ENCODE results near the gene PRPF6.

PRPF6 gene

DNA sequence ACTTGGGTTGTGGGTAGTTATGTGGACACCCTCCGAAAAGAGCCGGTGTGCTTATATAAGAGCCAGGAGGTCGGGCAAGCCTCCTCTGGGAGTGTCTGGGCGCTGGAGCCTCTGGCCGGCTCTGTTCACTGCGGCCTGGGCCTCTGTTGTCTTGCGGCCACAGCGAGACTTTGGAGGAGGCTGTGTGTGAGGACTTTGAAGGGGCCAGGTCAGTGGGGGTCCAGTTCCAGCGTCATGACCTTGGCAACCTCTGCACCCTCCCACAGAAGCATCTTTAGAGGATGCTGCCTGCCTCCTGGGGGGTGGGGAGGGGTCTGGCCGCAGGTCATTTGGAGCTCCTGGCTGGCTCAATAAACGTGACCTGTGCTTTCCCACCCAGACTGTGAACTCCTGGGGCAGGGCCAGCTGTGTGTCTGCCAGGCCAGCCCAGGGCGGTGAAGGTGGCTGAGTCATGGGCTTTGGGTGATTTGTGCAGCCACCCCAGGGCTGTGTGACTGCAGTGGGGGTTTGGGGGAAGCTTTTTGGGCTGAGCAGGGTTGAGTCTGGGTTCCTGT, 83.3 kb downstream of the PRPF6 start:
- H3K4me3 ChIP-seq (ENCODE audit: low read depth, low read length) = peak overlapping the region; percentile 90
- no peak for DNase-seq (ENCODE audit: low read depth)
- TF ChIP-seq, protein P1, sequence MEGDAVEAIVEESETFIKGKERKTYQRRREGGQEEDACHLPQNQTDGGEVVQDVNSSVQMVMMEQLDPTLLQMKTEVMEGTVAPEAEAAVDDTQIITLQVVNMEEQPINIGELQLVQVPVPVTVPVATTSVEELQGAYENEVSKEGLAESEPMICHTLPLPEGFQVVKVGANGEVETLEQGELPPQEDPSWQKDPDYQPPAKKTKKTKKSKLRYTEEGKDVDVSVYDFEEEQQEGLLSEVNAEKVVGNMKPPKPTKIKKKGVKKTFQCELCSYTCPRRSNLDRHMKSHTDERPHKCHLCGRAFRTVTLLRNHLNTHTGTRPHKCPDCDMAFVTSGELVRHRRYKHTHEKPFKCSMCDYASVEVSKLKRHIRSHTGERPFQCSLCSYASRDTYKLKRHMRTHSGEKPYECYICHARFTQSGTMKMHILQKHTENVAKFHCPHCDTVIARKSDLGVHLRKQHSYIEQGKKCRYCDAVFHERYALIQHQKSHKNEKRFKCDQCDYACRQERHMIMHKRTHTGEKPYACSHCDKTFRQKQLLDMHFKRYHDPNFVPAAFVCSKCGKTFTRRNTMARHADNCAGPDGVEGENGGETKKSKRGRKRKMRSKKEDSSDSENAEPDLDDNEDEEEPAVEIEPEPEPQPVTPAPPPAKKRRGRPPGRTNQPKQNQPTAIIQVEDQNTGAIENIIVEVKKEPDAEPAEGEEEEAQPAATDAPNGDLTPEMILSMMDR (IDR thresholded peaks at IDR 0.05; ENCODE audit: control insufficient read depth, extremely low read depth, insufficient read depth) = no peak

DNA sequence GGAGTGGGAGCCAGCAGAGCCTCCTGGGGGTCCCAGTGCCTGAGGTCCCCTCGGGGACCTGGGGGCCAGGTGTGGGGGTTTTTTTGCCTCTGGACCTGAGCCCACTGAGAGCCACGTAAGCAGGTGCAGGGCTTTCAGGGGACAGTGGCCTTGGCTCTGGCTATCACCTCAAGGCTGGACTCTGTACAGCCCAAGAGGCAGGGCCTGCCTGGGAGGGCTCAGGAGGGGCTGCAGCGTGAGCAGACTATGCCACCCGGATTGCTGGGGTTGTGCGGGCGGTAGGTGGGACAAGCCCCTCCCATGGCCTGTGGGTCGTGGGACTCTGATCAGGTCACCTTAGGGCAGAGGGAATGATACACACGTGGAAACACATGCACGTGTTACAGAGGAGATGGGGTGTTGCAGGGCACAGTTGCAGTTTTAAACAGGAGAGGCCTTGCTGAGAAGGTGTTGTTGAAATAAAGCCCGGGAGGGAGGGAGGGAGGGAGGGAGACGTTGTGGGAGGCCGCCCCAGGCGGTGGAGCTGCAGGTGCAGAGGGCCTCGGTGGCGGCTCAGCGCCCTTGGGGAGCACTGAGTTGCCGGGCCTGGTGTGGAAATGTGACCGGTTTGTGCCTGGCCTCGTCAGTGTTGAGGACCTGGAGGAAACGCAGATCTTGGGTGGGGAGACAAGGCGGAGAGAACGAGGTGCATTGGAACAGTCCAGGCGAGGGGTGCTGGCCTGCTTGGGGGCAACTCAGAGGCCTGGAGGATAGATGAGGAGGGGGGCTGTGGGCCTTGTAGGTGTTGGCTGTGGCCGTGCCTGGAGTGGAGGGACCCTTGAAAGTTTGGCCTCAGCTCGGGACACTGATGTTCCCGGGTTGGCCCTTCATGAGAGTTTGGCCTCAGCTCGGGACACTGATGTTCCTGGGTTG, 84.4 kb downstream of the PRPF6 start:
- no peak for DNase-seq (ENCODE audit: low read depth)
- H3K4me3 ChIP-seq (ENCODE audit: low read depth, low read length) = no peak overlapping the region
- TF ChIP-seq, protein P1 (IDR thresholded peaks at IDR 0.05; ENCODE audit: control insufficient read depth, extremely low read depth, insufficient read depth) = no peak

DNA sequence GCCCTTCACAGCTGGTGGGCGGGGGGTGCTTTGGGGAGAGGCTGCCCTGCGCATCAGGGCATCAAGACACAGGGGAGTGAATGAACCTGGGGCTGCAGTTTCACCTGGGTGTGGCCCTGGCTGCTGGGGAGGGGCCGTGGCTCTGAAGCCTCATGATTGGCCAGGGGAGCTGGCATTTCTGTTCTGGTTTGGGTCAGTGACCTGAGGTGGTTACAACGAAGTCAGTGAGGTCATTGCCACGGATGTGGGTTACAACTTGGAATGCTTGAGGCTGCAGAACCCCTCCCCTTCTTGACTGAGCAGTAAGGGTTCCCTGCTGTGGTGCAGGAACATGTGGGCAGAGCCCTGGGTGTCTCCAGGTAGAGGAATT, 85.0 kb downstream of the PRPF6 start:
- no peak overlapping the region for H3K4me3 ChIP-seq (ENCODE audit: low read depth, low read length)
- no peak for DNase-seq (ENCODE audit: low read depth)
- TF ChIP-seq, protein P1 (IDR thresholded peaks at IDR 0.05; ENCODE audit: control insufficient read depth, extremely low read depth, insufficient read depth) = no peak

DNA sequence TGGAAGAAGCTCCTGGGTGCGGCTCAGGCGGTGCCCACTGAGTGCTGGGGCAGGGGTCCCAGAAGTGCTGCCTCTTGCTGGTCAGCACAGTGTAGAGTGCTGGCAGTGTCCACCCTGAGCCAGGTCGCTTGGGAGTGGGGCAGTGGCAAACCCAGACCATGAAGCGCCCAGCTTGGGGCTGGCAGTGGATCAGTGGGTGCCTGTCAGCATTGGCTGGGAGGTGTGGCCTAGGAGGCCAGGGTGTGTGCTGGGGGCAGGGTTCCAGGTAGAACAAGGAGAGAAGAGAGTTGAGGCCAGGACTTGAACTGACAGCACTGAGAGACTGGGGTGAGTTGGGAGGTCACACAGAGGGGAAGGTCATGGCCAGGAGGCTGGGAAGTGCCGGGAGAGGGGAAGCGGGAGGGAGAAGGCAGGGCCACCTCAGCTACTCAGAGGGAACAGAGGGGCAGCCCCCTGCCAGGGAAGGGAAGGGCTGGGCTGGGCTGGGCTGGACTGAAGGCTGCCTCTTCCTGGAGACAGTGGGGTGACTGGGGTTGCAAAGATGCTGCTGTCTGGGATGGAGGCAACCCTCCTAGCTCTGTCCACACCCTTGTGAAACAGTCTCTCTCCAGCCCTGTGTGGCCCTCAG, 86.2 kb downstream of the PRPF6 start:
- no peak overlapping the region for H3K4me3 ChIP-seq (ENCODE audit: low read depth, low read length)
- TF ChIP-seq, protein P1 (IDR thresholded peaks at IDR 0.05; ENCODE audit: control insufficient read depth, extremely low read depth, insufficient read depth) = no peak
- no peak for DNase-seq (ENCODE audit: low read depth)

DNA sequence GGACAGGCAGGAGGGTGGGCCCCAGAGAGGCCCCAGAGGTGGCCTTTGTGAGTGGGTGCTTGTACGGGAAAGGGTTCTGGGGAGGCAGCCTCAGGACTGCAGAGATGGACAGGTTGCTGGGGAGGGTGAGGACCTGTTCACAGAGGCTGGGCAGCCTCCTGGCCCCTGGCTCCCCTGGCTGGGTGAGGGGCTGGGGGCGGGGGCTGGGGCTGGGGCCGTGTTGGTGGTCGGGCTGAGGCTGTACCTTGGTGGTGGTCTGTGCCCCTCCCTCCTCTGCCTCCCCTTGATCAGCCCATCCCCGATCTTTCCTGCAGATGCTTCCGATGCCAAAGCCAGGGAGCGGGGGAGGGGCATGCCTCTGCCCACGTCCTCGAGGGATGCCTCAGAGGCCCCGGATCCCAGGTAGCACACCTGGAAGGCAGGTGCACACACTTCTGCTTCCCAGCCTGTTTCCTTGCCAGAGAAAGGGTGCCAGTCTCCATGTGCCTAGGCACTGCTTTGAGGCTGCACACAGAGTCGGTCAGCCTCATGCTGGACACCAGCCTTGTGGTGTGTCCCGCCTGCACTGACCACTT, 86.9 kb downstream of the PRPF6 start:
- no peak overlapping the region for H3K4me3 ChIP-seq (ENCODE audit: low read depth, low read length)

DNA sequence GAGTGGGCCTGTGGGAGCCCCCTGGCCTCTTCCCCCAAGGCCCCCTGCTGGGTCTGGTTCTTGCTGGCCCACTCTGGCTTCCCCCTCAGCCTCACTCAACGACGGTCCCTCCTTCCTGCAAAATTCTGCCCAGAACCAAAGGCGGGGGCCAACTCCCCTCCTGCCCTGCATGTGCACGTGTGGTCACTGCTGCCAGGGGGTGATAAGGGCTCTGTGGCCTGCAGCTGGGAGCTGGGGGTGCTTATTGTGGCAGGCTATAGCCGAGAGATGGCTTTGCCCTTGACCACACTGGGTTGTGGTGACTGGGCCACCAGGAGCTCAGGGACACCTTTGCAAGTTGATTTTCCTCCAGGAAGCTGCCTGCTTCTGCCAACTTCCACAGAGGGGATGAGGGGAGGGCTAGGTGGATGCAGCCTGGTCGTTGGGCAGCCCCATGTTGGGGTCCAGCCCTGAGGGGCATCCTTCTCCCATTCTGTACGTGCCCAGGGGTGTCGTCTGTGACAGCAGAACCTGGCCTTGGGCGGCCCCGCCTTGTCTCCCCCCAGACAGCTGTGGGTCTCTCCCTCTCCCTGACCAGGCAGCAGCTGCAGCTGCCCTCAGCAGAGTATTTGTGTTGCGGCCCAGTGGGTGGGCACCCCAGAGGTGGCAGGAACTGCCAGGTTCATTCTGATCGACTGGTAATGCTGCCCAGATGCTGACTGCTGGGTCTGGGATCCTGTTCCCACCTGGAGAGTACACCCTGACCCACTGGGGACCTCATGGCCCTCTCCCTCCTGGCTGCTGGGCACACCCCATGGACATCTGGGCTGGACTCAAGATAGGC, 87.7 kb downstream of the PRPF6 start:
- no peak overlapping the region for H3K4me3 ChIP-seq (ENCODE audit: low read depth, low read length)
- TF ChIP-seq, protein P1 (IDR thresholded peaks at IDR 0.05; ENCODE audit: control insufficient read depth, extremely low read depth, insufficient read depth) = no peak
- DNase-seq (ENCODE audit: low read depth) = no peak

More for the DNA sequence above, 86.9 kb downstream of the PRPF6 start:
- TF ChIP-seq, protein P1 (IDR thresholded peaks at IDR 0.05; ENCODE audit: control insufficient read depth, extremely low read depth, insufficient read depth) = no peak
- DNase-seq (ENCODE audit: low read depth) = no peak
